HL-60 (cell line): ENCODE measurements around the gene LRRIQ4.
A peak's percentile ranks its signal among the peaks of the same experiment; 100 is the strongest.

Experiments
- CTCF ChIP-seq: IDR thresholded peaks from one replicate; pipeline ENCODE4 v1.5.1; 2011; ENCODE audit warnings: low read length, control low read depth, inconsistent platforms; ENCODE audit not compliant: insufficient read depth
- GABPA ChIP-seq: IDR thresholded peaks from 2 replicates; pipeline ENCODE4 v1.6.1; 2012; ENCODE audit warnings: low read depth
- POLR2AphosphoS5 ChIP-seq: IDR thresholded peaks from 2 replicates; pipeline ENCODE4 v1.6.1; 2012; ENCODE audit warnings: low read depth
- REST ChIP-seq: IDR thresholded peaks from 2 replicates; pipeline ENCODE4 v1.6.1; 2012; ENCODE audit warnings: low read depth; ENCODE audit not compliant: insufficient replicate concordance
- SPI1 ChIP-seq: IDR thresholded peaks from 2 replicates; pipeline ENCODE4 v1.6.1; 2012; ENCODE audit warnings: low read depth, mild to moderate bottlenecking, borderline replicate concordance

DNA sequence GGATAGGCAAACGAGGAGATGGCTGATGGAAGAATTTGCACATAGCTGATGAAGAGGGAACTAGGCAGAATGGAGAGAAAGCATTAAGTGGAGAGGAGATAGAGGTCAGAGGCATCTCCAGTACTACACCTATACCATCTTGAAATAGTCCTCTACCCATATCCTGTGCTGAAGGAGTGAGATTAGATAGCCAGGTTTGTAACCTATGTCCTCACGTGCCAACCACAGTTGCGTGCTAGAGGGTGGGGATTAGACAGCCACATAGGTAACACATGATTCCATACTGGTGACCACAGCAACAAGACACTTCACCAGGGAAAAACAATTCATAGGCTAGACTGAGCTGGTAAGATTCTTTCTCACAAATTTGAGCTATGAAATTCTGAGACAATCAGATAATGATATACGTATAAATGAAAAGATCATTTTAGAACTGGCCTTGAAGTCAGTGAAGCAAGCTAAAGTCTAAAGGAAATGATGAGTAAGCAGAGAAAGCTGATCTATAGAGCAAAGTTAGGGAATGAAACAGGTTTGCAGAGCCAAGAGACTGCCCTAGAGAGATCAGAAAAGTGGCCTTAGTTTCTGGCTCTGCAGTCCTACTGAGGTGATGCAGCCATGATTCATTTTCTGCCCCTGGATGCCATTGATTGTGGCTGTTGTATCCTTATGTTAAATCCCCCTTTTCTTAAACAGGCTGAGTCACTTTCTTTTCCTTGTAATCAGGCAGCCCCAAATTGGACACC is 21.8 kb upstream of the LRRIQ4 start:
- TF ChIP-seq CTCF (no peak), POLR2AphosphoS5 (peak; percentile 44; the same call in 1 of the 2 replicates), REST (no peak), GABPA (no peak), SPI1 (no peak)
